ENCODE data around the gene CRBN.
A peak's percentile ranks its signal among the peaks of the same experiment; 100 is the strongest.

Gene CRBN

GRCh38 chr3:3179407-3180094 lies at the start of gene CRBN:
CRBN (minus strand) TSS chr3:3179691; CDS start chr3:3179687, 4 bp downstream.
- peak; percentile 32 to 92 (median 84) for DNase-seq

- no peak for DNase-seq
Measured at GRCh38 chr3:3227640-3228039, 48.1 kb upstream of the CRBN start.

GRCh38 chr3:3221528-3221927 lies 42.0 kb upstream of the CRBN start:
- DNase-seq, result no peak

DNA sequence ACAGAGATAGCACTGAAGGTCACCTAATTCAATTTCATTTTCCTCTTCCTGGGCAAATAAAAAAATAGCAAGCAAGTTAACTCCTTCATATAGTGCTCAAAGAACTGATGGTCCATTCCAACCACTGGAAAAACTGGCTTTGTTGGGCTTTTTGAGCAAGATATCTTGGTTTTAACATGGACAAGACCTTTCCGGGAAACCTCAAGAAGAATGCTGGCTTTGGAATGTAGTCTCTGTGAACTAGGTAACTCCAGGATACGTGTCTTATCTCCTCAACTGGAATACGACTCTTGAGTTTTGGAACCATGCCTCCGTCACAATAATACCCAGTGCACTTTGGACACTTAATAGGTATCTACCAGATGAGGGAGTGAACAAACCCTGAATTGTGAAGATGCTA lies 36.9 kb upstream of the CRBN start:
- no peak for DNase-seq

DNA sequence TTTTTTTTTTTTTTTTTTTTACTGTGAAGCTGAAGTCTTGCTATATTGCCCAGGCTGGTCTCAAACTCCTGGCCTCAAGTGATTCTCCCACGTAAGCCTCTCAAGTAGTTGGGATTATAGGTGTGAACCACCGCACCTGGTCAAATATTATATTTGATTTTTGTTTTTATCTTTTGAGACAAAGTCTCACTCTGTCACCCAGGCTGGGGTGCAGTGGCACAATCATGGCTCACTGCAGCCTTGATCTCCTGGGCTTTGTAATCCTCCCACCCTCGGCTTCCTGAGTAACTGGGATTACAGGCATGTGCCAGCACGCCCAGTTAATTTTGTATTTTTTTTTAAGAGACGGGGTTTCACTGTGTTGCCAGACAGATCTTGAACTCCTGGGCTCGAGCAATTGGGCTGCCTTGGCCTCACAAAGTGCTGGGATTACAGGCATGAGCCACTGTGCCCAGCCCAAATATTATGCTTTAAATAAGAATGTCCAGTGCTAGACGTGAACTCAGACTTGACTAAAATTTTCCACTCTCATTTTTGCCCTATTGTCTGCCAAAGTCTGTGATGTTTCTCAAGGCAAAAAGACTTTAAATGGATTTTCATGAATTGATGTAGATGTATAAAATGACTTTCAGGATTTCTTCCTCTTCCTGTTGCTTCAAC lies 33.4 kb upstream of the CRBN start:
- no peak for DNase-seq

DNA sequence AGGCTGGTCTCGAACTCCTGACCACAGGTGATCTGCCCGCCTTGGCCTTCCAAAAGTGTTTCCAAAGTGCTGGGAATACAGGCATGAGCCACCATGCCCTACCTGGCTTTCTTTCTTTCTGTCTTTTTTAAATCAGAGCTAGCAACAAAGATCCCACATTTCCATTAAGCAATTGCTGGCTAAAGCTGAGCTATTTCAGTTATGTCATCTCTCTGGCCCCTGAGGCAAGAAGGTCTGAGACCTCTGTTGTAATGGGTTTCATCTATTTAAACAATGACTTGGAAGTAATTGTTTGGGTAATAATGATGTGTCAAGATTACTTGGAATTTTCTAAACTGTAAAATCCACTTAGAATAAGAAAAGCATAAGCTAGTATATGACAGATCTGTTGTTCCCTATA lies 30.2 kb upstream of the CRBN start:
- DNase-seq, result no peak

DNA sequence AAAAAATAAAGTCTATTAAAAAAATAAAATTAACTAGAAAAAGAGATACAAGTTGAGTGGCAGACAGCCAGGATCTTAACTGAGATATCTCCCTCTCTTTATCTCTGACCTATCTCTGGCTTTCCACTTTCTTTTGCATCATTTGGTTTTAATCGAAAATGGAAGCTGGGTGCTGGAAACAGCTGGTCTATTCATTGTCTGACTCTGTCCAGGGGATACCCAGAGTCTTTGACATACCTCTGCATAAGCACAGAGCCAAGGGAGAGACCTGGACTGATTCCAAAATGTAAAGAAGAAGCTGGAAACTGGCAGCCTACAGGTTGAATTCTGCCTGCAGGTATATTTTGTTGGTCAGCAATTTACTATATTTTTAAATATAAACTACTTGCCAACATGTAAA lies 29.6 kb upstream of the CRBN start:
- no peak for DNase-seq

DNA sequence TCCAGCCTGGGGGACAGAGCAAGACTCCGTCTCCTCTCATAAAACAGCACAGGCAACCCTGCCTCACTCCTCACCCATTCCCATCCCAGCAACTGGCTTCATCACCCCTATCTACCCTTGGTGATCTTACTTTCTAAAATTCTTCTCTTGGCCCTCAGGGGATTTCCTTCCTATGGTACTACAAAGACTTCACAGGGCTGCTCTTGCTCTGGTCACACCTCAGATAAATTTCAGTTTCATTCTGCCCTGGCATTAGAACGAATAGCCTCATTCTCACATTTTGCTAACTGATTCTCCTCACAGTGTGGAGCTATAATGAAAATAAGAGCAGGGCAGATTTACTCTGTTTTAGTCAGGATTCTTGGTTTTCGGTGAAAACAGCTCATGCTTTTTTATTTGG lies 22.1 kb upstream of the CRBN start:
- DNase-seq, result no peak

DNA sequence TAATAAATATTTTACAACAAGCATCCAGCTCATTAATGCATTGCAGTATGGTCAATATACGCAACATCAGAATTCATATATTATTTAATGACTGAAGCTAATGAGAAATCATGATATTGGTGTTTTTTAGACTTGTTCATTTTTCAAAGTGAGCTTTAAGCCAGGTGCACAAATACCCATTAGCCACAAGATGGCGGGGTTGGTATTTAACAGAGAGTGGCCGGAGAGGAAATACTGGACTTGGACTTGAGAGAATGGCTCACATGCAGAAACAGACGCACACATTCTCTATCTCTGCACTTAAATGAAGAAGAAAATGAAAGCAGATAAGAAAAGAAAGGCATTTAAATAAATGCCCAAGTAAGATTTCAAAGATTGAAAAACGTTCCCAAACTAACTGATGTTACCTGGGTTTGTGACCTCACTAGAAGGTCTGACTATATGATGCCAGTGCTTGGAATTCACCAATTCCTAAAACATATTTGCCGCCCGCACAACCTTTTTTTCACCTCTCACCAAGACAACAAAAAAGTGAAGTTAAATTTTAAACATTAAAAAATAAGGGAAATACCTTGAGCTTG lies 21.2 kb upstream of the CRBN start:
- DNase-seq, result peak in 37 of 58 donors; percentile 0 to 74 (median 20)

DNA sequence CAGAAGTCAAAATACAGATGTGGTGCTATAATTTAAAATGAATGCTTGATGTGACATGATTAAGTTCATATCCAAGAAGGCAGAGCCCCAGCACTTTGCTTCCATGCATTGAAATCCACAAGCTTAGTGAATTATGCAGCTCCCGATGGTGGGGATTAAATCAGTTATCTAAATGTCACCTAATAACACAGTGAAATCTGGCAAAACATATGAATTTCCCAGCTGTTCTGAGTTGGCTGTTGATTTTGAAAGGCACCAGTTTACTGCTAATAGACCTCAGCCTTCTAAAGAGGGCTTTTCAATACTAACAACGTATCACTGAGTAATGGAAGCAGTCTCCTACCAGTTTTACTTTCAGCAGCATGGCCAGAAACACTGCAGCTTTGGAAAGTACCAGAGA lies 19.8 kb upstream of the CRBN start:
- no peak for DNase-seq

GRCh38 chr3:3196148-3196861 lies 16.8 kb upstream of the CRBN start:
- peak in 3 of 58 donors; percentile 1 to 17 (median 9) for DNase-seq

GRCh38 chr3:3194861-3195260 lies 15.4 kb upstream of the CRBN start:
- DNase-seq, result no peak

GRCh38 chr3:3192286-3192675 lies 12.8 kb upstream of the CRBN start:
- no peak for DNase-seq

DNA sequence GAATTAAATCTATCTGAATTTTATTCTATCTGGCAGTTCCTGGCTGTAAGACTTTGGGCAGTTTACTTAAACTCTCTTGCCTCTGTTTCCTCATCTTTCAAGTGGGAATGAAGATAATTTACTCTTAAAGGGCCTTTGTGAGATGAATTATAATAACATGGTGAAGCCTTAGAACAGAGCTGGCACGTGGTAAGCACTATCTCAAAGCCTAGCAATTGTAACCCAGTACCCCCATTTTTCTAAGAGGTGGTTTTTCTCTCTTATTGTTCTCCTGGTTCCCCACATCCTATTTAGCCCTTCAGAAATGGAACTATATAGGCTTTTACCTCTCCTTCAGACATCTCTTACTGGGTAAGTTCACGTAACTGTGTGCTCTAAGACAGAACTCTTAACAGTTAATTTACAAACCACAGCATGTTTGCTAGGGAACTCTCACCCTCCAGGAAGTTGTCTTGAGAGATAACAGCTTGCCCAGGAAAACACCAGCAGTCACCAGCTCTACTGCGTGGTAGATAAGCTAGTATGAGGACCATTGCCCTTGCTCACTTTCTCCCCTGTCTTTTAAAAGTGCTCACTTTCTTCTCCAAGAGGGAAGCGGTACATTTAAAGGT lies 12.3 kb upstream of the CRBN start:
- no peak for DNase-seq

GRCh38 chr3:3189961-3190360 lies 10.5 kb upstream of the CRBN start:
- DNase-seq, result no peak

DNA sequence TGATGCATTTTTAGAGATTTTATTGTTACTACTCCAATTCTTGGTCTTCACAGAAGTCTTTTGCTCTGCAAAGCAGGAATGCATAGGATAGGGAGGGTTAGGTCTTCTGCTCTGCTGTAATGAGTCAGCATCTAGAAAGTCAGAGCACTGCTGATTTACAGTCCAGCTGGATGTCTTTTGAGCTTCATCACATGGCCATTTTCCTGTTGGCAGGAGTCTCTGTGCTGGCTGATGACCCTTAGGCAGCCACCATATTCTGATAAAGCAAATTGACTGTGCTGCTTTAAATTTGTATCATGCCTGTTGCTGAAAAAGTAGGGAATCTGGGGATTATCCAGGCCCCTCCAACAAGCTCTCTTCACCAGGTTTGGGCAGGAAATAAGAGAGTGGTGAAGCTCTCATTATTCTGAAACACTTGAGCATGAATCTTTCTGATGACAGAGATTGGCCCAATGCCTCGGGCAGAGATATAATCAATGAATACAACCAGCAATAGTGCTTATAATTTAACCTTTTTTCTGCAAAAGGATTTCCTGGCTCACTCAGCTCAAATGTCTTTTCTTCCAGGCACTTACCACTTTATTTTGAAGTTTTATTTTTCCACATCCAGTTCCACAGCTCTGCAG lies 9.7 kb upstream of the CRBN start:
- DNase-seq, result no peak

DNA sequence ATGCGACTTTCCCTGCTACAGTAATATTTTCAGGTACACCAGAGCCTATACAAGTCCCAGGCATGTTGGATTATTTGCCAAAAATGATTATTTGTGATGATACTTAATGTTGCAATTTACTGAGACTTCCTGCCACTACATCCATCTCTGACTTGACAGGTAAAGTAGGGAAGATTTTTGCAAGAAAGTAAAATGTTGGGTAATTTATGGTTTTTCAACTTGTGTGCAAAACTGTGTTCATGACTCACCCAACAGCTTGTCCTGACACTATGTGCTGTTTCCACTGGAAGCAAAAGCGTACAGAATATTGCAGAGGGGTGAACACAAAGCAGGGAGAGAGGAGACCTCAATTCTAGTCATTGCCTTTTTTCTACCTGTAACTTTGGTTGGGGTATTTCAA lies 5.4 kb upstream of the CRBN start:
- DNase-seq, result no peak

DNA sequence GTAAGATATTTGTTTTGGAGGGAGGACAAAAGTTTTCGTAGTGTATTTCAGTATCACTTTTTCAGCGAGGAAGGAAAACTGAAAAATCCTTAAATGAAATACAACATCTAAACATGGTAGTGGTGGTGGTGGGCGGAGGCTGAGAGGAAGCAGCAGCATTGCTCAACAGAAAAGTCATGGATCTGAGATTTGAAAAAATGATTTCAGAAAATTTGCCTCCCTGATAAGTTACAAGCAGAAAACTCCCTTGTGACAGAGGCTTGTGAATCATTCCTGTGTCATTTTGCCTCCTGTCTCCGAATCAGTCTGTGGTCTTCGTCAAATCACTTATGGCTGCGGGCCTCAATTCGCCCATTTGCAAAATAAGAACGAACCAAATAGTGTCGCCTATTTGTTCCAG lies 965 bp upstream of the CRBN start:
- DNase-seq, result peak in 2 of 58 donors; percentile 1 to 10

DNA sequence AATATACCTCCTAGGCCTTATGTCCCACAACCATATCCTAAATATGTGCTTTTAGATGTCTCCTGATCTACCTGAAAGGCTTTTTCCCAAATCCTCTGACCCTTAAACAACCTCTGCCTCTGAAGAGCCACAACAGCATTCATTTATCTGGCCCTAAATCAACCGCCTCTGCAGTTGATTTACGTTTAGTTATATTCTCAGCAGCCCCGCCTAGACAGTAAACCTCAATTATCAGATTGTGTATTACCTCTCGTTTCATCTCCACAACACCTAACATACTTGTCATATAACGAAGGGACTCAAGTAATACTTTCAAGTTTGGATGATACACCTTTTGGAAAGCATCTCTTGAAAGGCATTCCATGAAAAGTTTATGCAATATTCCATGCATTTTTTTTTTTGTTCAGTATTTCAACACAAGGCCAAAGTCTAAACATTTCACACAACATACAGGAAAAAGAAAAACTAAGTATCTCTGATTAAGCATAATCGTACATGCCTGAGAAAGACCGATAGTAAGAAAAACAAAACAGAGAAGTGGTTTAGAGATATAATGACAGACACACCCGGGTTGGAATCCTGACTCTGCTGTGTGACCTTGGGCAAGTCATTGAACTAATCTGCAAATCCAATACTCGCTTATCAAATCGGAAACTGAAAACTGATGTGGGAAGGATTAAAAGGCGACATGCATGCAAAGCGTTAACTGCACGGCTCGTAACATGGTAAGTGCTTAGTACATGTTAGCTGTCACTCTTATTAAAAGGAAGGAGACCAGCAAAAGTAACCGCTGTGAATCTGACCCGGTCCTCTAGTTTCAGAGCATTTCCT lies 778 bp downstream of the CRBN start:
- no peak for DNase-seq

GRCh38 chr3:3177861-3178497 lies 1.5 kb downstream of the CRBN start:
- DNase-seq, result no peak

All from anterior cingulate cortex (tissue), 58 donors.